ENCODE measurements around the gene UFSP2. TPM values are rescaled to one million over a fixed set of nuclear protein-coding genes. Genes with fewer than 3 reads are reported as not detected.

UFSP2 gene
- total RNA-seq, 6 donors from 2014 or later, result 14.1 to 44.0 (median 25.7) TPM

GRCh38 chr4:185467101-185467500, 41.3 kb upstream of the UFSP2 start:
- Histone ChIP-seq H3K27me3 (no peaks in the 10 kb centered on the region), H3K27ac (no peak overlapping the region), H3K4me3 (no peak overlapping the region), H3K4me1 (peaks cover 3 to 16% (median 9%) of the 10 kb centered on the region in 4 donors), H3K36me3 (no peaks in the 10 kb centered on the region), H3K9me3 (no peaks in the 10 kb centered on the region)
- WGBS, 2 donors, result 81 to 84% methylated on average over 4 of the region's 4 CpGs
- TF ChIP-seq POLR2A (IDR thresholded peaks at IDR 0.05) (no peak), EP300 (IDR thresholded peaks at IDR 0.05) (no peak), POLR2AphosphoS5 (IDR thresholded peaks at IDR 0.05) (no peak)
- TF ChIP-seq, protein P1, sequence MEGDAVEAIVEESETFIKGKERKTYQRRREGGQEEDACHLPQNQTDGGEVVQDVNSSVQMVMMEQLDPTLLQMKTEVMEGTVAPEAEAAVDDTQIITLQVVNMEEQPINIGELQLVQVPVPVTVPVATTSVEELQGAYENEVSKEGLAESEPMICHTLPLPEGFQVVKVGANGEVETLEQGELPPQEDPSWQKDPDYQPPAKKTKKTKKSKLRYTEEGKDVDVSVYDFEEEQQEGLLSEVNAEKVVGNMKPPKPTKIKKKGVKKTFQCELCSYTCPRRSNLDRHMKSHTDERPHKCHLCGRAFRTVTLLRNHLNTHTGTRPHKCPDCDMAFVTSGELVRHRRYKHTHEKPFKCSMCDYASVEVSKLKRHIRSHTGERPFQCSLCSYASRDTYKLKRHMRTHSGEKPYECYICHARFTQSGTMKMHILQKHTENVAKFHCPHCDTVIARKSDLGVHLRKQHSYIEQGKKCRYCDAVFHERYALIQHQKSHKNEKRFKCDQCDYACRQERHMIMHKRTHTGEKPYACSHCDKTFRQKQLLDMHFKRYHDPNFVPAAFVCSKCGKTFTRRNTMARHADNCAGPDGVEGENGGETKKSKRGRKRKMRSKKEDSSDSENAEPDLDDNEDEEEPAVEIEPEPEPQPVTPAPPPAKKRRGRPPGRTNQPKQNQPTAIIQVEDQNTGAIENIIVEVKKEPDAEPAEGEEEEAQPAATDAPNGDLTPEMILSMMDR (IDR thresholded peaks at IDR 0.05), result no peak
- ATAC-seq (ENCODE audit: low FRiP score in 2 of 2), result no peak
- DNase-seq, result no peak

GRCh38 chr4:185465707-185466106, 39.9 kb upstream of the UFSP2 start:
- ATAC-seq (ENCODE audit: low FRiP score in 2 of 2), result no peak
- H3K4me1 ChIP-seq, result peaks cover 0 to 8% (median 5%) of the 10 kb centered on the region in 4 donors
- H3K27ac ChIP-seq, result no peak overlapping the region

GRCh38 chr4:185464887-185465286, 39.1 kb upstream of the UFSP2 start:
- Histone ChIP-seq H3K4me3 (no peak overlapping the region), H3K36me3 (no peaks in the 10 kb centered on the region), H3K4me1 (no peaks in the 10 kb centered on the region), H3K27me3 (no peaks in the 10 kb centered on the region), H3K9me3 (no peaks in the 10 kb centered on the region), H3K27ac (no peak overlapping the region)
- TF ChIP-seq POLR2AphosphoS5 (IDR thresholded peaks at IDR 0.05) (no peak), POLR2A (IDR thresholded peaks at IDR 0.05) (no peak), EP300 (IDR thresholded peaks at IDR 0.05) (no peak)
- TF ChIP-seq, protein P1 (IDR thresholded peaks at IDR 0.05), result no peak
- DNase-seq (no peak), ATAC-seq (ENCODE audit: low FRiP score in 2 of 2) (no peak)
- 15 to 21% methylated on average over 1 of the region's 1 CpG for WGBS, 2 donors

More at GRCh38 chr4:185465707-185466106, 39.9 kb upstream of the UFSP2 start:
- TF ChIP-seq POLR2A (IDR thresholded peaks at IDR 0.05) (no peak), POLR2AphosphoS5 (IDR thresholded peaks at IDR 0.05) (no peak), EP300 (IDR thresholded peaks at IDR 0.05) (no peak)
- TF ChIP-seq, protein P1 (IDR thresholded peaks at IDR 0.05), result no peak
- WGBS, 2 donors, result 78 to 89% methylated on average over 3 of the region's 3 CpGs
- no peaks in the 10 kb centered on the region for H3K36me3 ChIP-seq
- H3K9me3 ChIP-seq, result no peaks in the 10 kb centered on the region
- H3K4me3 ChIP-seq, result no peak overlapping the region
- no peaks in the 10 kb centered on the region for H3K27me3 ChIP-seq
- DNase-seq, result no peak

- ATAC-seq (ENCODE audit: low FRiP score in 2 of 2) (no peak), DNase-seq (no peak)
- no peaks in the 10 kb centered on the region for H3K27me3 ChIP-seq
- WGBS, 2 donors, result 49 to 62% methylated on average over 4 to 6 of the region's 6 CpGs
- no peak for TF ChIP-seq POLR2AphosphoS5 (IDR thresholded peaks at IDR 0.05)
- TF ChIP-seq, protein P1 (IDR thresholded peaks at IDR 0.05), result no peak
- TF ChIP-seq POLR2A (IDR thresholded peaks at IDR 0.05), result no peak
- H3K36me3 ChIP-seq, result no peaks in the 10 kb centered on the region
- H3K27ac ChIP-seq, result no peak overlapping the region
- H3K4me3 ChIP-seq, result no peak overlapping the region
- no peaks in the 10 kb centered on the region for H3K9me3 ChIP-seq
- H3K4me1 ChIP-seq, result no peaks in the 10 kb centered on the region
These were observed 38.4 kb upstream of the UFSP2 start for GRCh38 chr4:185464183-185464582.

GRCh38 chr4:185463541-185463940, 37.8 kb upstream of the UFSP2 start:
- 88 to 94% methylated on average over 6 of the region's 6 CpGs for WGBS, 2 donors
- Histone ChIP-seq H3K27ac (no peak overlapping the region), H3K27me3 (no peaks in the 10 kb centered on the region), H3K9me3 (no peaks in the 10 kb centered on the region), H3K36me3 (no peaks in the 10 kb centered on the region), H3K4me3 (no peak overlapping the region), H3K4me1 (no peaks in the 10 kb centered on the region)
- TF ChIP-seq POLR2AphosphoS5 (IDR thresholded peaks at IDR 0.05) (no peak), EP300 (IDR thresholded peaks at IDR 0.05) (no peak), POLR2A (IDR thresholded peaks at IDR 0.05) (no peak)
- TF ChIP-seq, protein P1 (IDR thresholded peaks at IDR 0.05), result no peak
- ATAC-seq (ENCODE audit: low FRiP score in 2 of 2) (no peak), DNase-seq (no peak)

All from upper lobe of left lung (tissue), 6 donors.